Endothelial cell of umbilical vein (primary cell): Measurements from ENCODE around the gene KCNG1. TPM values are rescaled to one million over a fixed set of nuclear protein-coding genes. Genes with fewer than 3 reads are reported as not detected.

Experiments
- BruUV-seq: library from RNA; stranded (reverse); fragments of 400-500 nt; replicated peaks from 2 replicates; lab custom pipeline; 2021; lab: Mats Ljungman, UMichigan
- CTCF ChIA-PET: fragments of 300-600, 350-600 bp; sonication (Branson Sonifier 250); formaldehyde crosslinking; loops from one replicate; lab custom pipeline; 2021; ENCODE audit warnings: antibody characterized with exemption, inconsistent platforms; lab: Charles Lee
- POLR2A ChIA-PET: fragments of 300-600, 350-600 bp; sonication (Branson Sonifier 250); formaldehyde crosslinking; loops from one replicate; lab custom pipeline; 2021; ENCODE audit warnings: antibody characterized with exemption, inconsistent platforms; lab: Charles Lee
- DNase-seq: peaks from one replicate; pipeline ENCODE4 v3.0.0-alpha.2; 2011; ENCODE audit warnings: low read depth, low spot score
- FAIRE-seq: peaks from 2 replicates; lab custom pipeline; 2011; peaks lifted over from hg19 to GRCh38; lab: Jason Lieb, UNC
- H2AFZ ChIP-seq: 2 replicates; pipeline ENCODE4 v1.6.0; 2012; ENCODE audit warnings: low read depth, low read length, control low read depth, inconsistent platforms
- H3K27ac ChIP-seq: 2 replicates; pipeline ENCODE4 v1.5.1; 2011; ENCODE audit warnings: low read depth, mild to moderate bottlenecking, control low read depth, low read length, moderate library complexity; ENCODE audit not compliant: insufficient read depth
- H3K27me3 ChIP-seq, 2 experiments: 2 replicates each; pipeline versions ENCODE4 v1.6.0 to v1.6.1; 2011; ENCODE audit warnings: low read length in 2 of 2, mixed read lengths in 1 of 2; ENCODE audit not compliant: control insufficient read depth in 2 of 2, insufficient read depth in 2 of 2
- H3K36me3 ChIP-seq, 2 experiments: 2 replicates in 1 of 2; 3 replicates in 1 of 2; pipeline ENCODE4 v1.5.1; 2011; ENCODE audit warnings: low read length in 2 of 2, mild to moderate bottlenecking in 1 of 2, moderate library complexity in 1 of 2; ENCODE audit not compliant: control insufficient read depth in 2 of 2, insufficient read depth in 2 of 2; ENCODE audit errors: extremely low read depth in 1 of 2
- H3K4me1 ChIP-seq: 3 replicates; pipeline ENCODE4 v1.5.1; 2011; ENCODE audit warnings: mild to moderate bottlenecking, low read length; ENCODE audit not compliant: control insufficient read depth, insufficient read depth; ENCODE audit errors: extremely low read depth
- H3K4me2 ChIP-seq: 2 replicates; pipeline ENCODE4 v1.6.1; 2011; ENCODE audit warnings: low read length, control low read depth, mixed read lengths; ENCODE audit not compliant: insufficient read depth
- H3K4me3 ChIP-seq, 3 experiments: fragments of 200-600 bp in 1 of 3; sonication (generic), shearing (Covaris generic) in 1 of 3; replicated peaks in 1 of 3; 2 replicates each; pipeline ENCODE4 v1.5.1; 2011 to 2016; ENCODE audit warnings: control low read depth in 3 of 3, low read length in 3 of 3, mild to moderate bottlenecking in 2 of 3, inconsistent platforms in 1 of 3, low read depth in 1 of 3, moderate library complexity in 1 of 3; ENCODE audit not compliant: insufficient read depth in 1 of 3
- H3K79me2 ChIP-seq: 2 replicates; pipeline ENCODE4 v1.6.0; 2012; ENCODE audit warnings: low read length, inconsistent platforms; ENCODE audit not compliant: control insufficient read depth, insufficient read depth
- H3K9ac ChIP-seq: replicated peaks from 2 replicates; pipeline ENCODE3; 2011; ENCODE audit warnings: low read length, control low read depth; ENCODE audit not compliant: insufficient read depth; ENCODE audit errors: extremely low read depth
- H3K9me1 ChIP-seq: replicated peaks from 3 replicates; pipeline ENCODE4 v1.6.0; 2011; ENCODE audit warnings: mild to moderate bottlenecking, low read length; ENCODE audit not compliant: control insufficient read depth, insufficient read depth; ENCODE audit errors: extremely low read depth
- H3K9me3 ChIP-seq: replicated peaks from 2 replicates; pipeline ENCODE4 v1.5.1; 2012; ENCODE audit warnings: low read length, inconsistent platforms; ENCODE audit not compliant: control insufficient read depth, insufficient read depth
- H4K20me1 ChIP-seq: replicated peaks from 2 replicates; pipeline ENCODE3; 2011; ENCODE audit warnings: mild to moderate bottlenecking, low read length; ENCODE audit not compliant: control insufficient read depth, insufficient read depth; ENCODE audit errors: extremely low read depth
- EZH2 ChIP-seq: IDR thresholded peaks from 2 replicates; pipeline ENCODE4 v1.6.1; 2012; ENCODE audit warnings: borderline replicate concordance, low read depth, mild to moderate bottlenecking, moderate library complexity, low read length, inconsistent platforms; ENCODE audit not compliant: severe bottlenecking
- FOS ChIP-seq: IDR thresholded peaks from 2 replicates; pipeline ENCODE4 v1.6.1; 2011; ENCODE audit warnings: mild to moderate bottlenecking, low read length, moderate library complexity, borderline replicate concordance; ENCODE audit not compliant: insufficient read depth
- GATA2 ChIP-seq: IDR thresholded peaks from 2 replicates; pipeline ENCODE4 v1.7.0; 2011; ENCODE audit warnings: low read depth, mild to moderate bottlenecking, moderate library complexity, mixed read lengths, low read length; ENCODE audit not compliant: insufficient read length, insufficient read depth
- JUN ChIP-seq: IDR thresholded peaks from 2 replicates; pipeline ENCODE4 v1.6.1; 2011; ENCODE audit warnings: borderline replicate concordance, low read depth; ENCODE audit not compliant: insufficient read length, insufficient read depth
- MYC ChIP-seq: IDR thresholded peaks from one replicate; pipeline ENCODE4 v1.6.1; 2011; ENCODE audit warnings: mild to moderate bottlenecking, low read depth, low read length
- POLR2A ChIP-seq: IDR thresholded peaks from 2 replicates; pipeline ENCODE4 v1.6.1; 2012; ENCODE audit warnings: low read depth, mild to moderate bottlenecking, control low read depth, low read length
- POLR2AphosphoS5 ChIP-seq: IDR thresholded peaks from 2 replicates; pipeline ENCODE4 v1.6.1; 2012; ENCODE audit warnings: low read depth, mild to moderate bottlenecking, control low read depth, low read length, moderate library complexity; ENCODE audit not compliant: insufficient read depth
- dilution Hi-C: fragments of 300-500 bp; cut with MboI; formaldehyde crosslinking; loops from one replicate; pipeline ENCODE4 v1.15.0; 2019; ENCODE audit warnings: low sequenced_read_pairs; ENCODE audit not compliant: extremely low pct_ligation_motif_present
- intact Hi-C: fragments of 100-400 bp; cut with micrococcal nuclease; formaldehyde crosslinking; loops from one replicate; pipeline ENCODE4 v1.10.0; 2022
- polyA plus RNA-seq, 4 experiments: library from polyadenylated mRNA; depleted of rRNA in 3 of 4; stranded (reverse) in 3 of 4; unstranded in 1 of 4; fragments of >200 nt; gene quantifications; 2 replicates each; pipeline versions ENCODE4 v1.2.1 to v1.2.3, GENCODE V29; 2011 to 2012; ENCODE audit warnings: missing spikeins in 1 of 4
- total RNA-seq: library from RNA; stranded (reverse); gene quantifications from 2 replicates; pipeline ENCODE4 v1.2.3, GENCODE V29; 2021
- TF ChIP-seq, protein P1 (sequence below): IDR thresholded peaks from 2 replicates; pipeline ENCODE4 v1.6.1; 2011; ENCODE audit not compliant: insufficient read depth, insufficient read length
- TF ChIP-seq, protein P2 (sequence below), 2 donors: IDR thresholded peaks; 1 replicate in 1 of 2; 2 replicates in 1 of 2; pipeline ENCODE4 v1.5.1; 2011; ENCODE audit warnings: low read length in 2 of 2, mild to moderate bottlenecking in 2 of 2, moderate library complexity in 2 of 2, control low read depth in 1 of 2, inconsistent platforms in 1 of 2, low read depth in 1 of 2; ENCODE audit not compliant: insufficient read depth in 1 of 2; ENCODE audit errors: extremely low read depth in 1 of 2

KCNG1 gene
- total and polyA plus RNA-seq, 2 donors (not counting 3 experiments of a cell fraction or from before 2014, with no cell fraction given): 0.22 to 1.1 TPM

DNA sequence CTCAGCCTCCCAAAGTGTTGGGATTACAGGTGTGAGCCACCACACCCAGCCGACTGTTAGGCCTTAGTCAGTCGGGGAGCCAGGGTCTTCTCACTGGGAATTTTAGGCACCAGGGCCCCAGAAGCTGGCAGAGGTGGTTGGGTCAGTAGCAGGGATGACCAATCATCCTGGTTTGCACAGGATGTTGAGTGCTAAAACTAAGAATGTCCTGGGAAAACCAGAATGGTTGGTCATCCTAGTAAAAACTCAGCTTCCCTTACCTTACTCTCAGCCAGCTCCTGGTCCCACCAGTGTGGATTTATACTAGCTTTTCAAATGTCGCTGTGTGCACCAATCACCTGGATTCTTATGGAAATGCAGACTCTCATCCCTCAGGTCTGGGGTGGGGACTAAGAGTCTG lies 31.8 kb downstream of the KCNG1 start:
- no peak for TF ChIP-seq JUN
- TF ChIP-seq, protein P1, sequence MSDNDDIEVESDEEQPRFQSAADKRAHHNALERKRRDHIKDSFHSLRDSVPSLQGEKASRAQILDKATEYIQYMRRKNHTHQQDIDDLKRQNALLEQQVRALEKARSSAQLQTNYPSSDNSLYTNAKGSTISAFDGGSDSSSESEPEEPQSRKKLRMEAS: no peak
- TF ChIP-seq POLR2A: no peak
- TF ChIP-seq FOS: no peak
- no peak for TF ChIP-seq GATA2
- TF ChIP-seq, protein P2, sequence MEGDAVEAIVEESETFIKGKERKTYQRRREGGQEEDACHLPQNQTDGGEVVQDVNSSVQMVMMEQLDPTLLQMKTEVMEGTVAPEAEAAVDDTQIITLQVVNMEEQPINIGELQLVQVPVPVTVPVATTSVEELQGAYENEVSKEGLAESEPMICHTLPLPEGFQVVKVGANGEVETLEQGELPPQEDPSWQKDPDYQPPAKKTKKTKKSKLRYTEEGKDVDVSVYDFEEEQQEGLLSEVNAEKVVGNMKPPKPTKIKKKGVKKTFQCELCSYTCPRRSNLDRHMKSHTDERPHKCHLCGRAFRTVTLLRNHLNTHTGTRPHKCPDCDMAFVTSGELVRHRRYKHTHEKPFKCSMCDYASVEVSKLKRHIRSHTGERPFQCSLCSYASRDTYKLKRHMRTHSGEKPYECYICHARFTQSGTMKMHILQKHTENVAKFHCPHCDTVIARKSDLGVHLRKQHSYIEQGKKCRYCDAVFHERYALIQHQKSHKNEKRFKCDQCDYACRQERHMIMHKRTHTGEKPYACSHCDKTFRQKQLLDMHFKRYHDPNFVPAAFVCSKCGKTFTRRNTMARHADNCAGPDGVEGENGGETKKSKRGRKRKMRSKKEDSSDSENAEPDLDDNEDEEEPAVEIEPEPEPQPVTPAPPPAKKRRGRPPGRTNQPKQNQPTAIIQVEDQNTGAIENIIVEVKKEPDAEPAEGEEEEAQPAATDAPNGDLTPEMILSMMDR (IDR thresholded peaks at IDR 0.05; ENCODE audit: extremely low read depth in 1 of 2, insufficient read depth in 1 of 2, low read depth in 1 of 2, low read length in 2 of 2): no peak
- TF ChIP-seq MYC: no peak
- no peak for TF ChIP-seq EZH2
- TF ChIP-seq POLR2AphosphoS5: no peak
- no peaks in the 10 kb centered on the region for H4K20me1 ChIP-seq
- H3K4me3 ChIP-seq: no peak overlapping the region
- H3K9me1 ChIP-seq: no peaks in the 10 kb centered on the region
- H3K4me1 ChIP-seq: no peaks in the 10 kb centered on the region
- DNase-seq (no peak), FAIRE-seq (no peak)
- POLR2A ChIA-PET: no interaction called here
- no peaks in the 10 kb centered on the region for H3K79me2 ChIP-seq
- no peak overlapping the region for H3K4me2 ChIP-seq
- no peaks in the 10 kb centered on the region for H3K36me3 ChIP-seq
- no peak overlapping the region for H3K9ac ChIP-seq
- CTCF ChIA-PET: interaction anchor here (1.0 to 10.1 kb wide), 5 partner anchors 9 to 633 kb away, joined by 3 to 311 read pairs (median 21); no protein-coding TSS in a partner anchor
- no peak overlapping the region for H3K27ac ChIP-seq
- no peak overlapping the region for H2AFZ ChIP-seq
- H3K27me3 ChIP-seq: peaks cover 0 to 1% of the 10 kb centered on the region in 2 experiments
- no TSS peak for BruUV-seq
- intact Hi-C loops: no loop called here
- dilution Hi-C loops: no loop called here
- no peaks in the 10 kb centered on the region for H3K9me3 ChIP-seq
